Left renal cortex interstitium (tissue), 4 donors: ENCODE data around the gene FXN. TPM values are rescaled to one million over a fixed set of nuclear protein-coding genes. Genes with fewer than 3 reads are reported as not detected.
A peak's percentile ranks its signal among the peaks of the same experiment; 100 is the strongest.
"Not testable (repeated sequence)": the region's sequence is repeated elsewhere in the genome, so short reads cannot be mapped to it uniquely, and the experiment has no call there.

Experiments used
- DNase-seq, 4 donors: peaks; one replicate each; pipeline ENCODE4 v3.0.0-alpha.2; 2013; ENCODE audit warnings: low read depth in 4 of 4, low spot score in 2 of 4, missing footprints in 1 of 4
- polyA plus RNA-seq, 4 donors: library from polyadenylated mRNA; unstranded; fragments of 120-200 nt; gene quantifications; one replicate each; pipeline ENCODE4 v1.2.1, GENCODE V29; 2013; ENCODE audit not compliant: insufficient read length in 4 of 4

Gene FXN
- polyA plus RNA-seq, 4 donors = 16.9 to 20.2 (median 19.7) TPM

DNA sequence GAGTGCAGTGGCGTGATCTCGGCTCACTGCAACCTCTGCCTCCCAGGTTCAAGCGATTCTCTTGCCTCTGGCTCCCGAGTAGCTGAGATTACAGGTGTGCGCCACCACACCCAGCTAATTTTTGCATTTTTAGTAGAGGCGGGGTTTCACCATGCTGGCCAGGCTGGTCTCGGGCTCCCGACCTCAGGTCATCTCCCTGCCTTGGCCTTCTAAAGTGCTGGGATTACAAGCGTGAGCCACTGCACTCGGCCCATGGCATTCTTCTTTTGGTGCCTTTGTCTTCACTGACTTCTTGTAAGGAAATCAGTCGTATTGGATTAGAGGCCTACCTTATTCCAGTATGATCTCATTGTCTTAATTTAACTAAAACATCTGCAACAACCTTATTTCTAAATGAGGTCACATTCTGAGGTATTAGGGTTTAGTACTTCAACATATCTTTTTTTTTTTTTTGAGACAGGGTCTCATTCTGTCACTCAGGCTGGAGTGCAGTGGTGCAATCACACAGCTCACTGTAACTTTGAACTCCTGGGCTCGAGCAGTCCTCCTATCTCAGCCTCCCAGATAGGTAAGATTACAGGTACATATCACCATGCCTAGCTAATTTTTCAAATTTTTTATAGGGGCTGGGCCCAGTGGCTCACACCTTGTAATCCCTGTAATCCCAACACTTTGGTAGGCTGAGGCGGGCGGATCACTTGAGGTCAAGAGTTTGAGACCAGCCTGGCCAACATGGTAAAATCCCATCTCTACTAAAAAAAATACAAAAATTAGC, 59.0 kb downstream of the FXN start:
- not testable (repeated sequence) for DNase-seq

DNA sequence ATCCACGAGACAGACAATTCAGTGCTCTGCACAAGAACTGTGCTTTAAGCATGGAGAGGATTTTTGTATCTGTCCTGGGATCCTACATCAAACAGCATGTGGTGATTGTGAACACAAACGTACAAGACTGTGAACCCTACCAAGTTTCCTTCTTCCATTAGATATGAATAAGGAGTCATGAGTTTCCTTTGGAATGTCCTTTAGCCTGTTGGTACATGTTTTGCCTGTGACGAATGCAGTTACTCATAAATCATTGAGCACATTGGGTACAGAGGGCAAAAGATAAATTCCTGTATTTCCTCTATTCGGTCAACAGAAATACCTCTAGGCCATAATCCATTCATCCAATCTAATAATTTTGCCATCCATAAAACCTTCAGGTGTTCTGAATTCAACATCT, 61.5 kb downstream of the FXN start:
- no peak for DNase-seq

GRCh38 chr9:69097923-69098593, 62.5 kb downstream of the FXN start:
- no peak for DNase-seq

DNA sequence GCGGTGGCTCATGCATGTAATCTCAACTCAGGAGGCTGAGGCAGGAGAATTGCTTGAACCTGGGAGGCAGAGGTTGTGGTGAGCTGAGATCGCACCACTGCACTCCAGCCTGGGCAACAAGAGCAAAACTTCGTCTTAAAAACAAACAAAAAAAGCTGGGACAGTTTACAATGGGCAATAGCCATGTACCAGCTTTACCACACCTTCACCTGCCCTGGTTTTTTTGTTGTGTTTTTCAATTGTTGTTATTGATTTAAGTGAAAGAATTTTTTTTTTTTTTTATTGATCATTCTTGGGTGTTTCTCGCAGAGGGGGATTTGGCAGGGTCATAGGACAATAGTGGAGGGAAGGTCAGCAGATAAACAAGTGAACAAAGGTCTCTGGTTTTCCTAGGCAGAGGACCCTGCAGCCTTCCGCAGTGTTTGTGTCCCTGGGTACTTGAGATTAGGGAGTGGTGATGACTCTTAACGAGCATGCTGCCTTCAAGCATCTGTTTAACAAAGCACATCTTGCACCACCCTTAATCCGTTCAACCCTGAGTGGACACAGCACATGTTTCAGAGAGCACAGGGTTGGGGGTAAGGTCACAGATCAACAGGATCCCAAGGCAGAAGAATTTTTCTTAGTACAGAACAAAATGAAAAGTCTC, 67.9 kb downstream of the FXN start:
- DNase-seq = not testable (repeated sequence)

GRCh38 chr9:69104830-69105527, 69.4 kb downstream of the FXN start:
- no peak for DNase-seq

GRCh38 chr9:69107771-69108170, 72.2 kb downstream of the FXN start:
- DNase-seq = no peak

DNA sequence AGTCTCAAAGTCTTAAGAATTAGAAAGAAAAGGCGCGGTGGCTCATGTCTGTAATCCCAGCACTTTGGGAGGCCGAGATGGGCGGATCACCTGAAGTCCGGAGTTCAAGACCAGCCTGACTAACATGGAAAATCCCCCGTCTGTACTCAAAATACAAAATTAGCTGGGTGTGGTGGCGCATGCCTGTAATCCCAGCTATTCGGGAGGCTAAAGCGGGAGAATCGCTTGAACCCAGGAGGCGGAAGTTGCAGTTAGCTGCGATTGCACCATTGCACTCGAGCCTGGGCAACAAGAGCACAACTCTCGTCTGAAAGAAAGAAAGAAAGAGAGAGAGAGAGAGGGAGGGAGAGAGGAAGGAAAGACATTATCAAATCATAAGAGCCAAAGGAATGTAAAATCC, 73.2 kb downstream of the FXN start:
- not testable (repeated sequence) for DNase-seq

- no peak for DNase-seq
Observed at GRCh38 chr9:69109152-69109551, 73.6 kb downstream of the FXN start.

- DNase-seq = not testable (repeated sequence)
Observed at GRCh38 chr9:69112646-69113045, 77.1 kb downstream of the FXN start.

GRCh38 chr9:69115621-69116020, 80.1 kb downstream of the FXN start:
- DNase-seq = no peak

- no peak for DNase-seq
Observed at GRCh38 chr9:69118656-69119055, 83.1 kb downstream of the FXN start.

DNA sequence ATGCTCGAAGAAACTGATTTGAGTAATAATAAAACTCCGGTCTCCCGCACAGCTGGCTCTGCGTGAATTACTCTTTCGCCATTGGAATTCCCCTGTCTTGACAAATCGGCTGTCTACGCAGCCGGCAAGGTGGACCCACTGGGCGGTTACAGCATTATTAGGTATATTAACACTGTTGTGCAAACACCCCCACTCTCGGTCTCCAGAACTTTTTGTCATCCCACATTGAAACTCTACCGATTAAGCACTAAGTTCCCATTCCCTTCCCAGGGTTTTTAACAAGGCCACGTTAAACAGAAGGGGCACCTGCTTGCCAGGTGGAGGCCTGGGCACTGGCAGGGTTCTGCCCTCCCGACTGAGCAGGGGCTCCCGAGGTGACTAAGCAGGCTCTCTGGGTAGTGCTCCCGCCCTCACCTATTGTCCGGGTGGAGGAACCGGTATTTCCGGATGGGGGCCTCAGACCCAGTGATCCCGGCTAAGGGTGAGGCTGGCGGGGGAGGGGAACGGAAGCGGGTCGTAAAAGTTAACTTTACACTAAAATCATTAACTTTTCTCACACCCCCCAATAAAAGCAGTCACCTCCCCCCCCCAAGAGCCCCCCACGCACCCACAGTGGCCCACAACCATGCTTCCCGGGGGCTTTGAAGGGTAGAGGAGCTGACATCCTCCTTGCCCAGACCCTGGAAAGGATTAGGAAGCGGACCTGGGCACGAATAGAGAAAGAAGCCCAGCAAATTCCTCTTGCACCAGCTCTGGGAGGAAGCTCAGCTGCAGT, 85.0 kb downstream of the FXN start:
- peak in 1 of 4 donors; percentile 75 for DNase-seq

DNA sequence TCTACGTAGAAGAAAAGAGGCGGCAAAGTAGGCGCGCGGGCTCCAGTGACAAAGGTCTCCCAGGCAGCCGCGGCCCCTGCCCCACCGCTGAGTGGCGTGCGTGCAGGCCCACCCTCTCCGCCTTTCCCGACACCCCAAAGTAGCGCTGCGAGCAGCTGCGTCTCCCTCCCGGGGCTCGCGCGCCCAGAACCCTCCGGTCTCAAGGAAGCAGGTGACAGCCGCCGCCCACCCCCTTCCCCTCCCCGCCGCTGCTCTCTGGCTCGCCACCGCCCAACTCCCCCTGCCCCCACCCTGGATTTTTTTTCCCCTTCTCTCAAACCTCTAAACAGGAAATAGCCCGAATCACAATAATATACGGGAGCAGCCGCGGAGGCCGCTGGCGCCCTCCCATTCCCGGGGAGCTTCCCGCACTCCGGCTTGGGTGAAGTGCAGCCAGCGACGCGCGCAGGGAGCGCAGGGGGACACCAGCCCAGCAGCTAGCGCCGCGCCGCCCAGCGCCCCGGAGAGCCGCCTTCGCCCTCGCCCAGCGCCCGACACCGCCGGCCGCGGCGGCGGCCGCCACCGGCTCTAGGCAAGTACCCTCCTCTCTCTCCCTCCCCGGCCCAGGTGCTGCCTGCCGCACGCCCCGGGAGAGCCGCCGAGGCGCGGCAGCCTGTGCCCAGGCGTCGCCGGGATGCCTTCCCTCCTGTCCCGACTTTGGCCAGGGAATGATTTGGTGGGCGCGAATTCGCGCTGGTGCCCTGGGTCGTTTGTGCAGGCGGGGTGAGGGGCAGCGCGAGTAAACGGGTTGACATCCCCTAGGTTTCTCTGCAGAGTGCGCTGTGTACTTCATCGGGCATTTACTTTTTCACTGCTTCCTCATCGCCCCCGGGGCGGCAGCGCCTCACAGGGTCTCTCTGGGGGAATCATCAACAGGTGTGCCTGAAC, 85.9 kb downstream of the FXN start:
- DNase-seq = no peak

DNA sequence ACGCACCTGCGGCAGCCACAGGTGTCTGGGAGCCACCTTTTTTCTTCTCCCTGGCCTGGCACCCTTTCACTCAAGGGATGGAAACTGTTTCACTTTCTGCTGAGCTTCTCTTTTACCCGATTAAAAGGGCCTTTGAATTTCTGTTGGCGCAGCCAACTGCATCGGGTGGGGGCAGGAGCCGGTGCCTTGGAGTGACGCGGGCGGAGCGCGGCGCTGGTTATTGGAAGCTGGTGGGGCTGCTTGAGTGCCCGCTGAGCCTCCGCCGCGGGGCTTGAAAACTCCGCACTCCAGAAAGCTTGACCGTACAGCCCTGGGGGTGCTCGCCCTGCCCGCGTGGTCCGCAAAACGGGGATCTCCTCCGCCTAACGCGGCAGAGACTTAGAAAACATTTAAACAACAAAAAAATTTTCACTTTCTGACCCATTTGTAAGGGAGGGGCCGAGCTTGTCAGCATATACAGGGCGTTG, 86.6 kb downstream of the FXN start:
- DNase-seq = peak in 1 of 4 donors; percentile 42

DNA sequence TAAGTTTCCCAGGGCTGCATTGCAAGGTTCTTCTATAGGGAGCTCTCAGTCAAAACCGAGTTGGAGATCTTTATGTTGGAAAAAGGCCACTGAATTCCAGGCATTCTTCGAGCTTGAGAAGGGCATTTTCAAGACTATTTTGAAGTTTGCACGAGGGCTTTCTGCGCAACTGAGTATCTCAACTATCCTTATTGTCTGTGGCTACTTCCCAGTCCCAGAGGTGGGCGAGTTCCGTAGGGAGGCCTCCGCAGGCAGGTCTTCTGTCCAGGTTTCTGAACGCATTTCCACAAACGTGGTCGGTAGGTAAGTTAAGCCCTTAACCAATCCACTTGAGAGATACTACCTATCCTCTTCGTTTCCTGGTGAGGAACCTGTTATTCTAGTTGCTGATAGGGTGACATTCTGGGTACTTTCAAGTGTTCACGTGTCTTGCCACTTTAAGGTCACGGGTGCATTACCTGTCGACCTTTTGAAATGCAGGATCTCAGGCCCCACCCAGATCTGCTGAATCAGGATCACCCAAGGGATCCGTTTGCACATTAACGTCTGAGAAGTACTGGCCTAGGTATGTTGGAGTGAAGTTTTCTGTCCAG, 87.1 kb downstream of the FXN start:
- no peak for DNase-seq

DNA sequence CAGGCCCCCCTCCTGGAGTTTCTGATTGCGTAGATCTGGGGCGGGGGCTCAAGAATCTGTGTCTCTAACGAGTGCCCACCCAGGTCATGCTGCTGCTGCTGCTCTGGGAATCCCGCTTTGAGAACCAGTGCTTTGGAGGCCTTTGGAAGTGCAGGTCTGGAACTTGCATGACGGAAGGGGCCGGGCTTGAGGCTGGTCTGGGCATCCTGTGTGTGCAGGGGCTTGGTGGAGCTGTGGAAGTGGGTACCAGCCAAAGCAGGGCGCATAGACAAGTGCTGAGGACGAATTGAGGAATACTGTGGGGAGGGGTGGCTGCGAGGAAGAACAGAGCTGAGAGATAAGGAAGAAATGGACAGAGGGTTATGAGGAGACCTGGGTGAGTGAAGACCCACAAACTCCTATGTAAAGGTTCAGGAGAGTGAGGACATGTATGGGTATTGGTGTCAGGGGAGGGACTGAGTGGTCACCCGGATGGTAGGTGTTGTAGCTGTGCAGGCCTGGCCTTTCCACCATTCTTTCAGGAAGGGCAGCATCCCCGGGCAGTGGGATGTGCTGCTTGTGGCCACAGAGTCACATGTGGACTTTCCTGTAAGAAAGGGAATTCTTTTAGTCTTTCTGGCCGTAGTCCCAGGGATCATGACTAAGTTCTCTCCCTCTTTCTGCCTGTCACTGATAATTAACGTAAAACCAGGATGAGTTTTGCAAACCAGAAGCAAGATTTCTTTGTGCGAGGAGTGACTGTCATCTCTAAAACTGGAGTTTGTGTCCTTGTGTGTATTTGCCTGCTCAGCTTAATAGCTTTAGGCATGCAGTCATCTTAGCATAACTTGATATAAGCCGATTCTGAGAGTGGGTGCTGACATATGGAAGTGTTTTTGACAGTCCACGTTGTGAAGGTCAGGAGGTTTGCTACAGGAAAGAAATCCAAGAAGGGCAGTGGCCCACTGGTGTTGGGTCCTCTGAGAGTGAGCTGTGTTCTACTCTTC, 95.2 kb downstream of the FXN start:
- no peak for DNase-seq

GRCh38 chr9:69131682-69132081, 96.1 kb downstream of the FXN start:
- peak in 1 of 4 donors; percentile 28 for DNase-seq
